Loucy (cell line): Measurements from ENCODE around the gene MPRIP.

ENCODE experiments used
- CTCF ChIP-seq: fragments of 200-600 bp; sonication (generic); conservative IDR thresholded peaks from 2 replicates; pipeline ENCODE4 v1.5.1; 2014; ENCODE audit warnings: mild to moderate bottlenecking, antibody characterized with exemption, low read length
- EZH2phosphoT487 ChIP-seq: fragments of 200-600 bp; IDR thresholded peaks from 2 replicates; pipeline ENCODE4 v1.6.1; 2018; ENCODE audit warnings: antibody characterized with exemption, mild to moderate bottlenecking, moderate library complexity, borderline replicate concordance

GRCh38 chr17:17073581-17074403 lies 31.5 kb downstream of the MPRIP start:
- TF ChIP-seq CTCF (no peak), EZH2phosphoT487 (no peak)
